ENCODE data around the gene TEX13B. TPM values are rescaled to one million over a fixed set of nuclear protein-coding genes. Genes with fewer than 3 reads are reported as not detected.

Gene TEX13B, protein sequence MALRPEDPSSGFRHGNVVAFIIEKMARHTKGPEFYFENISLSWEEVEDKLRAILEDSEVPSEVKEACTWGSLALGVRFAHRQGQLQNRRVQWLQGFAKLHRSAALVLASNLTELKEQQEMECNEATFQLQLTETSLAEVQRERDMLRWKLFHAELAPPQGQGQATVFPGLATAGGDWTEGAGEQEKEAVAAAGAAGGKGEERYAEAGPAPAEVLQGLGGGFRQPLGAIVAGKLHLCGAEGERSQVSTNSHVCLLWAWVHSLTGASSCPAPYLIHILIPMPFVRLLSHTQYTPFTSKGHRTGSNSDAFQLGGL
- not detected for total RNA-seq

DNA sequence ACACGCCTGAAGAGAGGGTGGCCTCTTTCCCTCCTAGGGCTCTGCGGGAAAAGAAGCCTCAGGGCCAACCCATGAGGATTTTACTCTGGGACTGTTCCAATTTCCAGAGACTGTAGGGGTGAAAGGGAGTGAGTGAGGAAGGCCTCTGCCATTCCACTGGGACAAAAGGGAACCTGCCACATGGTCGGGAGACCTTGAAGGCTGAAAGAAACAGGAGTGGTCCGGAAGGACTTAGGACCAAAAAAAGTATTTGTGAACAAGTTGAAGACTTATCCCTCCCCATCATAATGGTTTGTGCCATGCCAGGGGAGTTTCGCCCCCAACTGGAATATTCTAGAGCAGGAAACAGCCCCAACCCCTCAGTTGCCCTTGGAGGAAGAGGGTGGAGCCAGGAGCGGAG, at the start of gene TEX13B:
Gene TEX13B, minus strand, starts transcription at position 15 of the 400 bp plus-strand sequence. CDS start 243 bp downstream, outside the sequence.
- Mint-ChIP-seq H3K9me3 (ENCODE audit: low read depth) (no peaks in the 10 kb centered on the region), H3K4me3 (no peak within 1 kb of the TSS), H3K36me3 (no peaks in the 10 kb centered on the region), H3K27me3 (no peaks in the 10 kb centered on the region), H3K27ac (no peak within 1 kb of the TSS), H3K4me1 (no peaks in the 10 kb centered on the region)
- DNase-seq (no peak), ATAC-seq (no peak)
- CTCF ChIA-PET: no interaction called here

DNA sequence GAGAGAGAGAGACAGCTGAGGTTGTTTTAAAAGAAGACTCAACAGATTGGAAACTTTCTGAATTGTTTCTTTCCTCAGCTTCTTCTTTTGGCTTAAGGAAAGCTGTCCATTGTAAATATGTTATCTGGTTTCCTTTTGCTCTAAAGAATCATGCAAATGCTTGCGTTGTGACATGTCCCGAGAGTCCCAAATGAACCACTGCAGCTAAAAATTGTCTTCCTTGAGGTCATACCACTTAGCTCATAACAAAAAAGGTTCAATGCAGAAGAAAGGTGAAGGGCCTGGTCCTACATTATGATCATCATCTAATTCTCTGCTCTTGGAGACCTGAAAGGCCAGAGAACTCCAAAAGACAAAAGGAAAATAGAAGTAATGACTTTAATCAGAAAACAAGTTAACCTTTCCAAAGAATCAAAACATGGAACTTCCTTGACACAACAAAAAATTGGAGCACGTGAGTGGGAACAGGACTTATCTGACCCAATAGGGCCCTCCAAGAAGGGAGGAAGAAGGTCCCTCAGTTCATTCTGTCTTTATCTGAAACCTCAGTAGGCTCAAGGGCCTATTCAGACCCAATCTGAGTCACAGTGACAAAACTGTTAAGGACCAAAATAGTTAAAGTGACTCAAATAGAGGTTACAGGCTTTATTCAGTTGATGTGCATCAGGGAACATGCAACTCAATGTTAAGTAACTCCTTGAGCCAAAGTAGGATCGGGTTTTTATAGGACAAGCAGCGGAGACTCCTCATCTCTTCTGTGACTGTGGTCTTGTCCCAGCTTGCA, 48.0 kb upstream of the TEX13B start:
- CTCF ChIA-PET: interaction anchor here (1.4 kb wide), 1 partner anchor 9 kb away, joined by 5 read pairs; no protein-coding TSS in a partner anchor
- H3K4me1 Mint-ChIP-seq: peaks cover 8% of the 10 kb centered on the region

DNA sequence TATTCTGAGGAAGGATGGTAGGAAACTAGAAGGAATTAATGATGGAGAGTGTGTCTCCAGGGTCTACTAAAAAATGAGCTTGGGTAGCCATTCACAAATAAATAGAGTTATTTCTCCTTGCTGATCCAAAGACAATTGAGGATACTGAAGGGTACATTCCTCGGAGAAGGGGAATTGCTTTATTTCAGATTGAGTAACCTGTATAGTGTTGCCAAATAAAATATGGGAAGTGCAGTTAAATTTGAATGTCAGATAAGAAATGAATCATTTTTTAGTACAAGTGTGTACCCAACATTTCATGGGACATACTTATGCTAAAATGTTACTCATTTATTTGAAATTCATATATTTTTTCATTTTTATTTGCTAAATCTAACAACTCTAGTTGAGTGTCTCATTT, 46.7 kb upstream of the TEX13B start:
- H3K9me3 Mint-ChIP-seq (ENCODE audit: low read depth): no peaks in the 10 kb centered on the region
- no peaks in the 10 kb centered on the region for H3K27me3 Mint-ChIP-seq
- no peak overlapping the region for H3K27ac Mint-ChIP-seq
- DNase-seq: no peak
- peaks cover 8% of the 10 kb centered on the region for H3K4me1 Mint-ChIP-seq
- no peak for ATAC-seq
- CTCF ChIA-PET: no interaction called here
- no peaks in the 10 kb centered on the region for H3K36me3 Mint-ChIP-seq
- no peak overlapping the region for H3K4me3 Mint-ChIP-seq

More for the DNA sequence above, 48.0 kb upstream of the TEX13B start:
- H3K36me3 Mint-ChIP-seq: no peaks in the 10 kb centered on the region
- no peak overlapping the region for H3K4me3 Mint-ChIP-seq
- ATAC-seq (no peak), DNase-seq (no peak)
- H3K9me3 Mint-ChIP-seq (ENCODE audit: low read depth): no peaks in the 10 kb centered on the region
- no peaks in the 10 kb centered on the region for H3K27me3 Mint-ChIP-seq
- no peak overlapping the region for H3K27ac Mint-ChIP-seq

DNA sequence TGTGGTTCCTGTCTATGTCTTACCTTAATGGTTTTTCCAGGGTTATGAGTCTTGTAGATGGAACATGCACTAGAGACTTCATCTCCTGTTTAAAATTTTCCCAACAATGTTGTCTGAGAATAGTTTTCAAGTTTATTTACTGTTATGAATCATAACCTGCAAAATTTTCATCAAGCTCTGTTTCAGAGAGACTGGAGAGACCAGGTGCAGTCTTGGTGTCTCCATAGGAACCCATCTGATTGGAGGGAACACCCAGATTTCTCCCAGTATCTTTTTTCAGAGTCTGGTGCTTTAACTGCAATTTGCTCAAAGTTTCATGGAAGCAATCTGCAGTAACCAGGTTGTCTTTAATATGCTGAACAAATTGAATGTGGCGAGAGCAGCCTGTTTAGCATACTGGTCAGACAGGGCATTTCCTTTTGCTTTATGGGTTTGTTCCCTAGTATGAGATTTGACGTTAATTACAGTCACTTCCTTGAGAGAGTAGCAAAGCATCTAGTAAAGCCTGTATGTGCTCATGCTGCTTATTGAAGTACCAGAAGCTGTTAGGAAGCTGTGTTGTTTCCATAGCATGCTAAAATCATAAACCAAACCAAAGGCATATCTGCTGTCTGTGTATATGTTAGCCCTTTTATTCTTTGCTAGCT, 43.9 kb upstream of the TEX13B start:
- Mint-ChIP-seq H3K27ac (no peak overlapping the region), H3K36me3 (no peaks in the 10 kb centered on the region), H3K4me1 (peaks cover 16% of the 10 kb centered on the region), H3K9me3 (ENCODE audit: low read depth) (no peaks in the 10 kb centered on the region), H3K4me3 (no peak overlapping the region), H3K27me3 (no peaks in the 10 kb centered on the region)
- DNase-seq (no peak), ATAC-seq (no peak)
- CTCF ChIA-PET: no interaction called here

DNA sequence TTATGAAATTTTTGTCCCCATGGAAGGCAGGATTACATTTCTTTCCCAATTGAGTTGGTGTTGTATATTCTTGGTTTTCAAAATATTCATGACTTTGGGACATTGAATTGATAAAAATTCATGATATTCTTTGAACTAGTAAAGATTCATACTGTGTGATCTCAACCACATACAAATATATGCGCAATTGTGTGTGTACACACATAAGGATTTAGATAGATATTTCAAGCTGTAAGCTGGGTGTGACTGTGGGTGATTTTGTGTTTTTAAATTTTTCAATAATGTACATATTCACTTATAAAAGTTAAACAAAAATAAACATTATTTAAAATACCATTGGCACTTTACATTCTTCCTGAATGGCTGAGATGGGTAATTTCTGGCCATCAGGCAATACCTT, 43.2 kb upstream of the TEX13B start:
- Mint-ChIP-seq H3K27me3 (no peaks in the 10 kb centered on the region), H3K27ac (no peak overlapping the region), H3K9me3 (ENCODE audit: low read depth) (no peaks in the 10 kb centered on the region), H3K36me3 (no peaks in the 10 kb centered on the region), H3K4me1 (peaks cover 22% of the 10 kb centered on the region), H3K4me3 (no peak overlapping the region)
- DNase-seq (no peak), ATAC-seq (no peak)
- CTCF ChIA-PET: no interaction called here

DNA sequence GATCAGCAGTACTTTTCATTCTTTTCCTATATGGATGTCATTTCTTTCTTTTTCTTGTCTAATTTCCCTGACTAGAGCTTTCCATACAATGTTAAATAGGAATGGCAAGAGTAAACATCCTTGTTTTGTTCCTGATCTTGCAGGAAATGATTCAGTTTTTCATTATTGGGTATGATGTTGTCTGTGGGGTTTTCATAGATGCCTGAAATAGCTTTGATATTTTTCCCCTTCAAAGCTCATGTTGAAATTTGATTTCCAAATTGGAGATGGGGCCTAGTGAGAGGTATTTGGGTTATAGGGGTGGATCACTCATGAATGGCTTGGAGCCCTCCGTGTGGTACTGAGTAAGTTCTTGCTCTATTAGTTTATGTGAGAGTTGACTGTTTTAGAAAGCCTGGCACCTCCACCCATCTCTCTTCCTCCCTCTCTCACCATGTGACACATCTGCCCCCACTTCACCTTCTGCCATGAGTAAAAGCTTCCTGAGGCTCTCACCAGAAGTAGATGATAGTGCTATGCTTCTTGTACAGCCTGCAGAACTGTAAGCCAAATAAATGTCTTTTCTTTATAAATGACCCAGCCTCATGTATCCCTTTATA, 40.4 kb upstream of the TEX13B start:
- DNase-seq: no peak
- H3K9me3 Mint-ChIP-seq (ENCODE audit: low read depth): no peaks in the 10 kb centered on the region
- H3K27me3 Mint-ChIP-seq: no peaks in the 10 kb centered on the region
- CTCF ChIA-PET: interaction anchor here (1.0 to 1.5 kb wide), 2 partner anchors 8 to 49 kb away, joined by 4 to 5 read pairs; no protein-coding TSS in a partner anchor
- no peak overlapping the region for H3K27ac Mint-ChIP-seq
- ATAC-seq: no peak
- H3K4me3 Mint-ChIP-seq: no peak overlapping the region
- H3K4me1 Mint-ChIP-seq: peaks cover 34% of the 10 kb centered on the region
- H3K36me3 Mint-ChIP-seq: no peaks in the 10 kb centered on the region

DNA sequence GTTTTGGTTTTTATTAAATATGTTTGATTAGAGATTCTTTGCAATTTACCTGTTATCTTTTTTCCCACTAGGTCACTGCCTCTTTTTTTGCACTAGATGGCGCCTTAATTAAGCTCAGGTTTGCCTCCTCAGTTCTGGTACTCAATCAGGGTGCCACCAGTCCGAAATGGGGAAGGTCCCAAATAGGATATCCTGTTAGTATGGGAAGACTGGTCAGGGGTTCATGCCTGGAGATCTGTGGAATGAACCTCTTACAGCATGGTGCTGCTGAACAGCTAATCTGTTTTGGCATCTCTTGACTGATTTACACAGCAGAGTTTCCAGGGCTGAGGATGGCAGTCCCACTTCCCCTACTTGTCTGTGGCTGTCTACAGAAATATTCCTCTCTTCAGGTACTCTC, 38.5 kb upstream of the TEX13B start:
- ATAC-seq: no peak
- Mint-ChIP-seq H3K27ac (no peak overlapping the region), H3K36me3 (peaks cover 2% of the 10 kb centered on the region), H3K4me3 (no peak overlapping the region), H3K27me3 (no peaks in the 10 kb centered on the region), H3K9me3 (ENCODE audit: low read depth) (no peaks in the 10 kb centered on the region), H3K4me1 (peaks cover 34% of the 10 kb centered on the region)
- CTCF ChIA-PET: interaction anchor here (0.5 to 1.6 kb wide), 6 partner anchors 47 to 367 kb away, joined by 3 to 7 read pairs (median 4); partner anchors contain the start of genes ATG4A and PSMD10
- no peak for DNase-seq

DNA sequence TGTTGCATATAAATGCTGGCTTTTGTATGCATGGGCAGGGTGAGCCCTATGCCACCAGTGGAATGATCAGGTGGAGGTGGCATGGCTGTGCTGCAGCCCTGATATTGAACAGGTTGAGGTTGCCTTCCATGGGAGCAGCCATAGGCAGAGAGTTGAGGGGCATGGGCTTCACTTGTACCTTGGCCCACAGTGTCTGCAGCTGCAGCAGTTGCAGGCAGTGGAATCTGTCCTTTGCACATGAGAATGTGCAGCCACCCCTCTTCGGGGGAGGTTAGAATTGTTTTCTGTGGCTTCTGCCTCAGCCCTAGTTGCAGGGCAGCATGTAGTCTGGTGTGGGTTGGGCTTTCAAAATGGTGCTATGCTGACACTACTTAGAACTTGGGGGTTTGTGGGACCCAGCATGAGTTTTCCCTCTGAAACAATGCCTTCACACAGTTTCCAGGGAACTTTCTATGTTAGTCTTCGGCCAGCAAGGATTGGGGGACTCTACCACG, 37.3 kb upstream of the TEX13B start:
- Mint-ChIP-seq H3K27me3 (no peaks in the 10 kb centered on the region), H3K36me3 (peaks cover 2% of the 10 kb centered on the region), H3K9me3 (ENCODE audit: low read depth) (no peaks in the 10 kb centered on the region), H3K4me1 (peaks cover 34% of the 10 kb centered on the region), H3K27ac (peak overlapping the region; percentile 48), H3K4me3 (peak overlapping the region; percentile 26)
- DNase-seq: no peak
- CTCF ChIA-PET: interaction anchor here (1.1 kb wide), 1 partner anchor 119 kb away, joined by 3 read pairs; no protein-coding TSS in a partner anchor
- ATAC-seq: peak; percentile 40

DNA sequence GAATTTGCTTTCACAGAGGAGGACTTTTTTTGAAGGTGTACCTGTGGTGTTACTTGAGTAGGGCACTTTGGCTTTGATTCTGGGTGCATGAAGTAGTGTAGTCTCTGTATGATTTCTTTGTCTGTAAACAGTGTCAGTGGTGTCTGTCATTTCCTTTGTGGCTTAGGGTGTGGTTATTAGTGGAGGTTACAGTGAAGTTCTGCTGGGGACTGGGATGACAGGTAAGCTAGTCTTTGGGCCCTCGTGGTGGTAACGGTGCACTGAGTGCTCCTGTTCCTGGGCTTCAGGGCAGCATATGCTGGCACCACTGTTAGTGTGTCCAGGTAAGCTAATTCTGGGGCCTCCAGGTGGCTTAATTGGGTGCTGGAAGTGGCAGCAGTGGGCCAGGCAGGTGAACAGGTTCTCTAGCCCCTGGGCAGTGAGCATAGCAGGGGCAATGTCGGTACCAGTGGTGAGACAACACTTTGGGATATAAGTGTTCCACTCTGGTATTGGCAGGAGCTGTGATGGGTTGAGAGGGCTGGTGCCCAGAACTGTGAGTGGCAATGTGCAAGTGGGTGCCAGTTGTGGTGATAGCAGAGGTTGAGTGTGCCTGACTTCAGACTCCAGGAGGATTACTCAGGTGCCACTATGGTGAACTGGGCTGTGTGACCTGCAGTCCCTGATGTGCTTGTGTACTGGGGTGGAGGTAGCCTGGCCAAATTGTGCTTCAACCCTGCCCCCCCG, 36.6 kb upstream of the TEX13B start:
- DNase-seq: peak; percentile 48
- ATAC-seq: peak; percentile 88
- Mint-ChIP-seq H3K27ac (peak overlapping the region; percentile 48), H3K4me1 (peaks cover 34% of the 10 kb centered on the region), H3K27me3 (no peaks in the 10 kb centered on the region), H3K4me3 (peak overlapping the region; percentile 26), H3K9me3 (ENCODE audit: low read depth) (no peaks in the 10 kb centered on the region), H3K36me3 (peaks cover 2% of the 10 kb centered on the region)
- CTCF ChIA-PET: no interaction called here

DNA sequence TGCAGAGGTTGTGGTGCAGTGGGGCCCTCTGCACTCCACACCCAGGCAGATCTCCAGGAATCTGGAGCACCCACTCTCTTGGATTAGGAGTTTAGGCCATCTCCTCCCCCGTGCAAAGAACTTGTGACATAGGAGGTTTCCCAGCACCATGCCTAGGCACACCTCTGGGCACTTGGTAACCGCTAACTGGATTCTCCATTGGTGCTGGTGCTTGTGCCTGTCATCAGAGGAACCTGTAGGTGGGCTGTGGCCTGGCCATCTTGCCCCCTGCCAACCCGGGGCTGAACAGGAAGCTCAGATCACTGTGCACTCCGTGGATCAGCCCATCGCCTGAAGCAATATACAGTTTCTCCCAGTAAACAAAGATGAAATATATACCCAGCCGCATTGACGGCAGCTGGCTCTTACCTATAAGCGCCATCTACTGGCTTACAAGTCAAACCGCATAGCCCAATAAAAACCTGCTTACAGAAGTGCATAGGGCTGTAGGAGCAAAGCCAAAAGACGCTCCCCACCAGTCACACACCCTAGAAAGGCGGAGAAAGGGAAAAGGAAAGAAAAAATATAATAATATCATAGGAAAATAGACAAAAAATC, 19.1 kb upstream of the TEX13B start:
- no peak for DNase-seq
- H3K36me3 Mint-ChIP-seq: no peaks in the 10 kb centered on the region

DNA sequence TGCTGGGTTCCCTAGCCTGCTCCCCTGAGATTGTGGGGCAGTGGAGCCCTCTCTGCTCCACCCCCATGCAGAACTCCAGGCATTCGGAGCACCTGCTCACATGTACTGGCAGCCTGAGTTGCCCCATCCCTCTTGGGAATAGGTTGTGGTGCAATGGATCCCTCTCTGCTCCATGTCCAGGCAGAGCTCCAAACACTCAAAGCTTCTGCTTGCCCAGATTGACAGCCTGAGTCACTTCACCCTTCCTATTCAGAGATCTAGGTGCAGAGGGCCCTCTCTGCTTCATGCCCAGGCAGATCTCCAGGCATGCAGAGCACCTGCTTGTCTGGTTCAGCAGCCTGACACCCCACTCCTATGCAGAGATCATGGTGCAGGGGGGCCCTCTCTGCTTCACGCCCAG, 18.6 kb upstream of the TEX13B start:
- Mint-ChIP-seq H3K27ac (no peak overlapping the region), H3K27me3 (no peaks in the 10 kb centered on the region), H3K36me3 (no peaks in the 10 kb centered on the region), H3K4me1 (peaks cover 3% of the 10 kb centered on the region), H3K4me3 (no peak overlapping the region), H3K9me3 (ENCODE audit: low read depth) (peaks cover 3% of the 10 kb centered on the region)
- no peak for ATAC-seq
- no peak for DNase-seq
- CTCF ChIA-PET: no interaction called here

More for the DNA sequence above, 19.1 kb upstream of the TEX13B start:
- peak; percentile 64 for ATAC-seq
- Mint-ChIP-seq H3K4me1 (peaks cover 3% of the 10 kb centered on the region), H3K9me3 (ENCODE audit: low read depth) (peaks cover 3% of the 10 kb centered on the region), H3K4me3 (no peak overlapping the region), H3K27ac (peak overlapping the region; percentile 28), H3K27me3 (no peaks in the 10 kb centered on the region)
- CTCF ChIA-PET: interaction anchor here (1.5 kb wide), 1 partner anchor 12 kb away, joined by 3 read pairs; no protein-coding TSS in a partner anchor

DNA sequence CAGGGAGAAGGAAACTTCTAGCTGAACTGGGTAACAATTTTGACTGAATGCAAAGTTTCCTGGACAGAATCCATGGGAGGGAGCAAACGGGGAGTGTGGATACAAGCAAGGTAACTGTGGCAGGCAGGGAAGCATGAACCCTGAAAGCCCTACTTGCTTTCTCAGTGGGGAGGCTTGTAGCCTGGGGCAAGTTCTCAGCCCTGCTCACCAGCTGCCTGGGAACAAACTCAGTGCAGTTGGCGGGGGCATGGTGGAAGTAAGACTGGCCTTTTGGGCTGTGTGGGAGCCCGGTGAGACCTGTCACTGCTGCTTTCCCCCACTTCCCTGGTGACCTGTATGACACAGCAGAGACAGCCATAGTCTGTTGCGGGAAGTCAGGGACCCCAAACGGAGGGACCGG, 14.0 kb upstream of the TEX13B start:
- no peaks in the 10 kb centered on the region for H3K36me3 Mint-ChIP-seq
- CTCF ChIA-PET: no interaction called here
- no peaks in the 10 kb centered on the region for H3K27me3 Mint-ChIP-seq
- no peak overlapping the region for H3K27ac Mint-ChIP-seq
- H3K4me1 Mint-ChIP-seq: no peaks in the 10 kb centered on the region
- DNase-seq (no peak), ATAC-seq (no peak)
- no peak overlapping the region for H3K4me3 Mint-ChIP-seq
- peaks cover 3% of the 10 kb centered on the region for H3K9me3 Mint-ChIP-seq (ENCODE audit: low read depth)
